ENCODE data around the gene ENTR1.
"Not testable (repeated sequence)": the region's sequence is repeated elsewhere in the genome, so short reads cannot be mapped to it uniquely, and the experiment has no call there.

The ENTR1 gene

DNA sequence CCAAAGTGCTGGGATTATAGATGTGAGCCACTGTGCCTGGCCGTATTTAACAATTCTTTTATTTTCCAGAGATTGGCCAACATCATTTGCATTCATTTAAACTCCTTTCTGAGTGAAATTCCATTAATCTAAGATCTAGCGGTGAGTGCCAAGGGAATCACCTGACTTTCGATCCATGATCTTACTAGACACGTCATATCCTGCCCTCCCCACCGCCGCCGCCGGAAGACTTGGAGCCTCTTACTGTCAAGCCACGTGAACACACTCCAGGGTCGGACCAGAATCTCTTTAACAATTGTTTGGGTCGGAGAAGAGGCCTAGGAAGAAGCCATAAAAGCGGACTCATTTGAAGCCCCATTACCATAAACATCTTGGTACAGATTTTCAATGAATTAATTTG, 16.4 kb upstream of the ENTR1 start:
- Histone ChIP-seq H3K4me3 (no peak overlapping the region), H3K9ac (no peak overlapping the region), H3K27me3 (no peaks in the 10 kb centered on the region), H3K27ac (no peak overlapping the region), H3K4me2 (no peak overlapping the region), H3K36me3 (peaks cover 67 to 92% (median 87%) of the 10 kb centered on the region in 11 experiments), H3K9me3 (replicated peaks in 1 of 11) (no peaks in the 10 kb centered on the region), H3K4me1 (peaks cover 1 to 7% (median 4%) of the 10 kb centered on the region in 10 experiments; a peak in 17 of 20 replicates), H4K20me1 (peaks cover 0 to 84% (median 67%) of the 10 kb centered on the region in 11 experiments; a peak in 18 of 22 replicates)
- TF ChIP-seq Cebpa-rat (IDR thresholded peaks at IDR 0.05) = no peak

DNA sequence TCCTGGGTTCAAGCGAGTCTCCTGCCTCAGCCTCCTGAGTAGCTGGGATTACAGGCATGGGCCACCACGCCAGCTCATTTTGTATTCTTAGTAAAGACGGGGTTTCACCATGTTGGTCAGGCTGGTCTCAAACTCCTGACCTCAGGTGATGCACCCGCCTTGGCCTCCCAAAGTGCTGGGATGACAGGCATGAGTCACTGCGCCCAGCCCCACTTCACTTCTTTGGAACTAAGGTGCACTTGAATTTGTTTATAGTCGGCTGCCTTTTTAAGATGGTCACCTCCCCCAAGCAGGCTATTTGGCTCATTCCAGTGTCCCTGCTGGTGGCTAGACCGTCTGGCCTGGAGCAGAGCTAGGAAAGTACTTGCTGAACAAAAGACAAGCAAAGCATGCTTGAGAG, 15.0 kb upstream of the ENTR1 start:
- peaks cover 71 to 98% (median 93%) of the 10 kb centered on the region in 11 experiments for H3K36me3 ChIP-seq
- not testable (repeated sequence) for H3K27ac ChIP-seq; H3K27me3 ChIP-seq; H3K9me3 ChIP-seq (replicated peaks in 1 of 11); H3K9ac ChIP-seq; H3K4me2 ChIP-seq; H3K4me3 ChIP-seq
- peaks cover 0 to 92% (median 76%) of the 10 kb centered on the region in 11 experiments; a peak in 18 of 22 replicates for H4K20me1 ChIP-seq
- peaks cover 15 to 21% (median 18%) of the 10 kb centered on the region in 10 experiments for H3K4me1 ChIP-seq

GRCh38 chr9:136424750-136425362, 14.4 kb upstream of the ENTR1 start:
- Histone ChIP-seq H4K20me1 (peaks cover 0 to 92% (median 77%) of the 10 kb centered on the region in 11 experiments; a peak in 18 of 22 replicates), H3K4me3 (no peak overlapping the region), H3K4me1 (peaks cover 18 to 25% (median 22%) of the 10 kb centered on the region in 10 experiments), H3K4me2 (no peak overlapping the region), H3K27ac (no peak overlapping the region), H3K9ac (0 out of 22 replicates have a peak overlapping the region, but pooled peaks of 1 of the 11 experiments have one; percentile 9), H3K9me3 (replicated peaks in 1 of 11) (no peaks in the 10 kb centered on the region), H3K36me3 (peaks cover 72 to 98% (median 93%) of the 10 kb centered on the region in 11 experiments), H3K27me3 (no peaks in the 10 kb centered on the region)
- no peak for TF ChIP-seq Cebpa-rat (IDR thresholded peaks at IDR 0.05)

- Histone ChIP-seq H4K20me1 (peaks cover 0 to 92% (median 68%) of the 10 kb centered on the region in 11 experiments; a peak in 18 of 22 replicates), H3K4me2 (no peak overlapping the region), H3K4me3 (no peak overlapping the region), H3K27ac (no peak overlapping the region), H3K9me3 (replicated peaks in 1 of 11) (no peaks in the 10 kb centered on the region), H3K4me1 (peaks cover 18 to 25% (median 22%) of the 10 kb centered on the region in 10 experiments), H3K36me3 (peaks cover 72 to 98% (median 93%) of the 10 kb centered on the region in 11 experiments), H3K27me3 (no peaks in the 10 kb centered on the region), H3K9ac (no peak overlapping the region)
- TF ChIP-seq Cebpa-rat (IDR thresholded peaks at IDR 0.05) = no peak
These were observed 13.2 kb upstream of the ENTR1 start for GRCh38 chr9:136423432-136424146.

GRCh38 chr9:136422876-136423275, 12.5 kb upstream of the ENTR1 start:
- peak overlapping the region in 1 of 11 experiments; percentile 60; a peak in 1 of 22 replicates for H3K27ac ChIP-seq
- peaks cover 18 to 25% (median 22%) of the 10 kb centered on the region in 10 experiments for H3K4me1 ChIP-seq
- no peak overlapping the region for H3K9ac ChIP-seq
- no peaks in the 10 kb centered on the region for H3K27me3 ChIP-seq
- peaks cover 0 to 98% (median 75%) of the 10 kb centered on the region in 11 experiments; a peak in 18 of 22 replicates for H4K20me1 ChIP-seq
- H3K36me3 ChIP-seq = peaks cover 78 to 98% (median 93%) of the 10 kb centered on the region in 11 experiments
- TF ChIP-seq Cebpa-rat (IDR thresholded peaks at IDR 0.05) = no peak
- no peak overlapping the region for H3K4me2 ChIP-seq
- no peak overlapping the region for H3K4me3 ChIP-seq
- H3K9me3 ChIP-seq (replicated peaks in 1 of 11) = no peaks in the 10 kb centered on the region

DNA sequence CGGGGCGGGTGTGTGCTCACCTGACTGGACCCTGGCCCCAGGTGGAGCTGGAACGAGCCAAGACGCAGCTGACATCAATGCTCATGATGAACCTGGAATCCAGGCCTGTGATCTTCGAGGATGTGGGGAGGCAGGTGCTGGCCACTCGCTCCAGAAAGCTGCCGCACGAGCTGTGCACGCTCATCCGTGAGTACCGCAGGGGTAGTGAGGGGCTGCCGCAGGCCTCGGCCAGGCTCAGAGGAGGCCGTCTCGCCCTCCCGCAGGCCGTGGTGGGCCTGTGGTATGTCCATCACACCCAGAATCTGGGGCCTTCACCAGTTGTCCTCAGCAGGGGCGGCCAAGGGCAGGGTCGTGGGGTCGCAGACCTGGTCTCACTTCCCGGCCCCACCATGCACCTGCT, 11.4 kb upstream of the ENTR1 start:
- Histone ChIP-seq H3K9ac (peak overlapping the region in 8 of 11 experiments; percentile 24 to 57 (median 50); a peak in 10 of 22 replicates), H3K4me1 (peaks cover 18 to 25% (median 22%) of the 10 kb centered on the region in 10 experiments), H3K27me3 (no peaks in the 10 kb centered on the region), H4K20me1 (peaks cover 0 to 95% (median 73%) of the 10 kb centered on the region in 11 experiments; a peak in 18 of 22 replicates), H3K36me3 (peaks cover 86 to 98% (median 95%) of the 10 kb centered on the region in 11 experiments), H3K4me2 (peak overlapping the region; percentile 50 to 80 (median 66)), H3K4me3 (no peak overlapping the region; a peak in 1 of 20 replicates), H3K9me3 (replicated peaks in 1 of 11) (no peaks in the 10 kb centered on the region), H3K27ac (peak overlapping the region in 8 of 11 experiments; percentile 27 to 73 (median 50); a peak in 14 of 22 replicates)
- no peak for TF ChIP-seq Cebpa-rat (IDR thresholded peaks at IDR 0.05)

DNA sequence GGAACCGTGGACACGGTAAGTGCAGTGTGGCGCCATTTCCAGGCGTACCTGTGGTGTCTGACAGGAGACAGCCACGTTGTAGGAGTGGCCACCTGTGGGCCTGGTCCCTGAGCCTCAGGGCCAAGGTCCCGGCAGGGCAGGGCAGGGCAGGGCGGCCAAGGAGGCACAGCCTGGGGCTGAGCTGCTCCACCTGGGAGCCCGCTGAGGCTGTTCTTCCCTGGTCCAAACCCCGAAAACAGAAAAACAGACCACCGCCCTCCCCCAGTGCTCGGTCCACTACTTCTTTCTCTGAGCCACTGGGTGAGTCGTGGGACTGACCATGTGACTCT, 8.6 kb upstream of the ENTR1 start:
- no peak overlapping the region for H3K27ac ChIP-seq
- H3K9me3 ChIP-seq (replicated peaks in 1 of 11) = no peaks in the 10 kb centered on the region
- no peak for TF ChIP-seq Cebpa-rat (IDR thresholded peaks at IDR 0.05)
- peaks cover 5 to 95% (median 73%) of the 10 kb centered on the region in 11 experiments; a peak in 20 of 22 replicates for H4K20me1 ChIP-seq
- no peak overlapping the region for H3K4me3 ChIP-seq
- H3K36me3 ChIP-seq = peaks cover 95 to 98% (median 97%) of the 10 kb centered on the region in 11 experiments
- no peaks in the 10 kb centered on the region for H3K27me3 ChIP-seq
- H3K4me1 ChIP-seq = peaks cover 18 to 25% (median 22%) of the 10 kb centered on the region in 10 experiments
- no peak overlapping the region for H3K4me2 ChIP-seq
- H3K9ac ChIP-seq = no peak overlapping the region

GRCh38 chr9:136418182-136419091, 8.0 kb upstream of the ENTR1 start:
- Histone ChIP-seq H3K36me3 (peaks cover 96 to 98% (median 97%) of the 10 kb centered on the region in 11 experiments), H3K27me3 (no peaks in the 10 kb centered on the region), H3K4me2 (no peak overlapping the region), H3K9me3 (replicated peaks in 1 of 11) (no peaks in the 10 kb centered on the region), H3K27ac (no peak overlapping the region), H3K4me1 (peaks cover 18 to 25% (median 22%) of the 10 kb centered on the region in 10 experiments), H3K4me3 (no peak overlapping the region), H4K20me1 (peaks cover 8 to 95% (median 73%) of the 10 kb centered on the region in 11 experiments; a peak in 21 of 22 replicates), H3K9ac (no peak overlapping the region)
- TF ChIP-seq Cebpa-rat (IDR thresholded peaks at IDR 0.05) = no peak
